Stimulated activated naive B cell treated with anti-CD40 and anti-IgM and Interleukin-4, amounts not matched to agents 10 μg/mL and 1 μg/mL and 100 μg/mL, for 72 hours (primary cell): ENCODE data around the gene RTCA.
"Not testable (repeated sequence)": the region's sequence is repeated elsewhere in the genome, so short reads cannot be mapped to it uniquely, and the experiment has no call there.

Source experiments
- ATAC-seq, 2 donors: fragments of 150-1000 bp; cut with Tn5 transposase; replicated peaks; 2 replicates each; pipeline ENCODE4 v1.10.0; 2021; ENCODE audit warnings: moderate library complexity in 1 of 2
- DNase-seq: peaks from one replicate; pipeline ENCODE4 v3.0.0; 2021
- H3K27ac Mint-ChIP-seq: one replicate; pipeline ENCODE4 v1.8.0; 2022; ENCODE audit warnings: mild to moderate bottlenecking, mixed read lengths
- H3K27me3 Mint-ChIP-seq, 2 donors: one replicate each; pipeline ENCODE4 v1.8.0; 2022; ENCODE audit warnings: mixed read lengths in 2 of 2
- H3K36me3 Mint-ChIP-seq, 2 donors: one replicate each; pipeline ENCODE4 v1.8.0; 2022; ENCODE audit warnings: mixed read lengths in 2 of 2, mild to moderate bottlenecking in 1 of 2
- H3K4me1 Mint-ChIP-seq, 2 donors: one replicate each; pipeline ENCODE4 v1.8.0; 2022; ENCODE audit warnings: mixed read lengths in 2 of 2, mild to moderate bottlenecking in 1 of 2
- H3K4me3 Mint-ChIP-seq, 2 donors: one replicate each; pipeline ENCODE4 v1.8.0; 2022; ENCODE audit warnings: mild to moderate bottlenecking in 2 of 2, mixed read lengths in 2 of 2, moderate library complexity in 1 of 2
- H3K9me3 Mint-ChIP-seq, 2 donors: one replicate each; pipeline ENCODE4 v1.8.0; 2022; ENCODE audit warnings: mixed read lengths in 2 of 2, mild to moderate bottlenecking in 1 of 2

Gene RTCA

DNA sequence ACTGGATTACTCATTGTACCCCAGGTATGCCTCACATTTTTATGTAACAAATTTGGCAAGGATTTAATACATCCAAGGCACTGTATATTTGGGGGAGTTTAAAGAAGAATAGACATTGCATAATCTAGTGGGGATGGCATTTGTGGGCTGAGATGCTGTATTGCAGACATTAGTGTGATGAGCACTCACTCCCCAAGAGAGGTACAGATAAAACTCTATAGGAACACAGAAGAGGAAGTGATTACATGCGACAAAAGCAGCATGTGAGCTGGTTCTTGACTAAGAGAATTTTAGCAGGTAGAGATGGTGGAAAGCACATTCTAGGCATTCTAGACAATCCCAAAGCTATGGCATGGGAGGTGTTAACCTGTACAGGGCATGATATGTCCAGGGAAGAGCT is 62.1 kb downstream of the RTCA start:
- Mint-ChIP-seq H3K36me3 (no peaks in the 10 kb centered on the region), H3K27ac (no peak overlapping the region), H3K27me3 (peaks cover 0 to 4% of the 10 kb centered on the region in 2 donors), H3K9me3 (no peaks in the 10 kb centered on the region), H3K4me3 (no peak overlapping the region), H3K4me1 (no peaks in the 10 kb centered on the region)
- no peak for ATAC-seq
- DNase-seq: no peak

DNA sequence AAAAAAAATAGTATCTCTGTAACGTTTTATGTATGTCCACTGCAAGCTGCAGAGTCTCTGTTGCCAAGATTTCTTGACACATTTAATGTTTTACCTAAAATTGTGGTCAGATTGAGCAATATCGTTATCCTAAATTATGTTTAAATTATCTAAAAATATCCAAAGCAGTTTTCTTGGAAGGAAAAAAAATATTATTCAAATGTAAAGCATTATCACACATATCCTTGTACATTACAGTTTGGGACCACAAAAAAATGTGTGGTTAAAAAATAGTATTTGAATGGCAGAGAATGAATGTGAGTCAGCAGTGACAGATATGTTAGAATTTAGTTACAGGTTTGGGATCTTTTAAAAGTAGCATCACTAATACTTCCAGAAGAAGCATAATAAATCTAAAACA is 65.1 kb downstream of the RTCA start:
- H3K4me1 Mint-ChIP-seq, H3K36me3 Mint-ChIP-seq, H3K9me3 Mint-ChIP-seq, DNase-seq, ATAC-seq, H3K4me3 Mint-ChIP-seq, H3K27me3 Mint-ChIP-seq, H3K27ac Mint-ChIP-seq: not testable (repeated sequence)

DNA sequence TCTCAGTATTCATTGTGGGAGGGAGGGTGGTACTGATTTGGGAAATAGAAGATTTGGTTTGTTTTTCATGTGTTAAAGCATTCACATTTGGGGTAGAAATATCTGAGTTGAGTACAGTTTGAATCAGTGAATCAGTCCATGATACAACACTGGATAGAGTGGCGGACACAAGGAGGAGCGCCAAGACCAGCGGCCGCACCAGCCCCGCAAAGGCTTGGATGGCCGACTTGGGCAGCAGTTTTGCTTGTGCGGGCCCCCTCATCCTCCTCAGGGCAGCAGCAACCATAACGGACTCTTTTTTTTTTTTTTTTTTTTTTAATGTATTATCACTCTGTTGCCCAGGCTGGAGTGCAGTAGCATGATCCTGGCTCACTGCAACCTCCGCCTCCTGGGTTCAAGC is 66.3 kb downstream of the RTCA start:
- no peak for ATAC-seq
- peaks cover 8 to 16% of the 10 kb centered on the region in 2 donors for H3K27me3 Mint-ChIP-seq
- no peaks in the 10 kb centered on the region for H3K36me3 Mint-ChIP-seq
- DNase-seq: no peak
- no peak overlapping the region for H3K4me3 Mint-ChIP-seq
- no peaks in the 10 kb centered on the region for H3K9me3 Mint-ChIP-seq
- no peaks in the 10 kb centered on the region for H3K4me1 Mint-ChIP-seq
- H3K27ac Mint-ChIP-seq: no peak overlapping the region

DNA sequence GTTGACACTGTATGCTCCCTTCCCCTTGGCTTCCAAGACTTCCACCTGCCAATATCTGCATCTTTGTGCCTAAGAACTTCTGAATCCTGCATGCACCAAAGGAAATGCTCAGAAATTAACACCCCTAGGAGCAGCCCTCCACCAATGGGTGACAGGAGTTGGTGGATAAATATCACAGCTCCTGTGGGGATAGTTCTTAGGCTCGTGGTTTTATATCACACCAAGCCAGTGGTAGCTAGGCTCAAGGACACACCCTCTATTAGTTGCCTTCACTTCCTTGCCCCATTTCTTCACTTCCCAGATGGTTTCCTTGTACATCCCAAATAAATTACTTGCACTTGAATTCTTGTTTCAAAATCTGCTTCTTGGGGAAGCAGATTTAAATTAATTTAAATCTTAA is 69.4 kb downstream of the RTCA start:
- no peaks in the 10 kb centered on the region for H3K36me3 Mint-ChIP-seq
- H3K4me3 Mint-ChIP-seq: no peak overlapping the region
- peaks cover 12 to 20% of the 10 kb centered on the region in 2 donors for H3K27me3 Mint-ChIP-seq
- H3K4me1 Mint-ChIP-seq: no peaks in the 10 kb centered on the region
- no peak overlapping the region for H3K27ac Mint-ChIP-seq
- ATAC-seq (no peak), DNase-seq (no peak)
- H3K9me3 Mint-ChIP-seq: no peaks in the 10 kb centered on the region

DNA sequence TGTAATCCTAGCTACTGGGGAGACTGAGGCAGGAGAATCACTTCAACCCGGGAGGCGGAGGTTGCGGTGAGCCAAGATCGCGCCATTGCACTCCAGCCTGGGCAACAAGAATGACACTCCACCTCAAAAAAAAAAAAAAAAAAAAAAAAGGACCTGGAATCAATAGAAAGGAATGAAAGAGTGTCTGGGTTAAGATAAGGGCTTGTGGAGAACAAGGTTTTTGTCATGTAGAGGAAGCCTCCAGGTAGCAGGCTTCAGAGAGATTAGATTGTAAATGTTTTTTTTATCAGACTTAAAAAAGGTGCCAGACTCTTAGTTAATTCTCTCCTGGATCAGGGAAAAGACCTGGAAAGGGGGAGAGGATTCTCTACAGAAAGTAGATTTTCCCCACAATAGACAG is 71.9 kb downstream of the RTCA start:
- H3K27ac Mint-ChIP-seq, H3K4me3 Mint-ChIP-seq, H3K4me1 Mint-ChIP-seq, H3K36me3 Mint-ChIP-seq, H3K9me3 Mint-ChIP-seq, DNase-seq, ATAC-seq: not testable (repeated sequence)
- peaks cover 12 to 16% of the 10 kb centered on the region in 2 donors for H3K27me3 Mint-ChIP-seq

DNA sequence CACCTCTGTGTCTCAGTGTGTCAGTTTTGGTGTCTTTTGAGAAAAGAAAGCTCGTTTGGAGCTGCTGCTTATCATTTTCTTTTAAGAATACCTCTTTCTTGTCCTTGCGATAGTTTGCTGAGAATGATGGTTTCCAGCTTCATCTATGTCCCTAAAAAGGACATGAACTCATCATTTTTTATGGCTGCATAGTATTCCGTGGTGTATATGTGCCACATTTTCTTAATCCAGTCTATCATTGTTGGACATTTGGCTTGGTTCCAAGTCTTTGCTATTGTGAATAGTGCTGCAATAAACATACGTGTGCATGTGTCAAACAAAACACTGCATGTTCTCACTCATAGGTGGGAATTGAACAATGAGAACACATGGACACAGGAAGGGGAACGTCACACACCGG is 73.7 kb downstream of the RTCA start:
- peaks cover 12 to 16% of the 10 kb centered on the region in 2 donors for H3K27me3 Mint-ChIP-seq
- H3K4me3 Mint-ChIP-seq, H3K9me3 Mint-ChIP-seq, H3K36me3 Mint-ChIP-seq, H3K27ac Mint-ChIP-seq, H3K4me1 Mint-ChIP-seq, ATAC-seq, DNase-seq: not testable (repeated sequence)

DNA sequence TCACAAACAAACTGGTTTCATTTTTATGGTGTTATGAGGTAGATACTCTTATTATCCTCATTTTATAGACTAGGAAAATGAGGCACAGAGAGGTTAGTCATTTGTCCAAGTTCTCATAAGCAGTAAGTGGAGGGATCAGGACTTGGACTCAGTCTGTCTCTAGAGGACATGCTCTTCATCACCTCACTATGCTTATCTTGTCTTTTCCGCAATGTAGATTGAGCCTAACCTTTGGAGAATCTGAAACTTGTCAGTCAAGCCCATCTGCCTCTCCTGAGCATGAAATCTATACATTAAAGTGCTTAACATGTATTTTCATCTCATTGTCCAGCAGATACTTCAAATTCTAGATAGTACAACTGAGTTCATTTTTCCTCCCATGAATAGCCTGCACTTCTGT is 74.5 kb downstream of the RTCA start:
- ATAC-seq (no peak), DNase-seq (no peak)
- Mint-ChIP-seq H3K4me1 (no peaks in the 10 kb centered on the region), H3K27ac (no peak overlapping the region), H3K4me3 (no peak overlapping the region), H3K27me3 (peaks cover 12 to 16% of the 10 kb centered on the region in 2 donors), H3K9me3 (no peaks in the 10 kb centered on the region), H3K36me3 (no peaks in the 10 kb centered on the region)

DNA sequence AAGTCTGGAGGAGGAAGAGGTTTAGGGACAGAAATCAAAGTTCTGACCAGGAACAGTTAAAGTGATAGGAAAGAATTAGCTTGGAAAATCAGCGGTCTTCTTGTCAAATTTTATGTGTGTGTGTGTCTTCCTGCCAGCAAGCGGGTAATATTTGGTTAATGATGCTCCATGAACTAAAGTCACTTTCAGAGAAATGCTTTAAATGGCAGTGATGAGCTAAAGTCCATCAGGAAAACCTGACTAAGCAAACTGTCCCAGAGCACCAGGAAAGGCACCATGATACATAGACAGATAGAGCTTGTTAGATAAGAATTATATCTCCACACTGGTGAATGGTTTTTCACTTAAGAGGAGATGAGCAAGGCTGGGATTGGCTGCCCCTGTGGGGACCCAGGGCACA is 76.3 kb downstream of the RTCA start:
- ATAC-seq (no peak), DNase-seq (no peak)
- Mint-ChIP-seq H3K9me3 (no peaks in the 10 kb centered on the region), H3K4me1 (no peaks in the 10 kb centered on the region), H3K27ac (no peak overlapping the region), H3K36me3 (no peaks in the 10 kb centered on the region), H3K27me3 (peaks cover 3 to 4% of the 10 kb centered on the region in 2 donors), H3K4me3 (no peak overlapping the region)
